ENCODE data around the gene CSNK1G1.

Gene CSNK1G1

GRCh38 chr15:64245405-64245804 lies 110.6 kb downstream of the CSNK1G1 start:
- no peak for TF ChIP-seq CTCF (IDR thresholded peaks at IDR 0.05; ENCODE audit: insufficient read depth, low read length, poor library complexity, severe bottlenecking)
- H3K4me3 ChIP-seq (replicated peaks; ENCODE audit: low read depth, low read length), result no peak overlapping the region
- no peak for DNase-seq (ENCODE audit: extremely low read depth, insufficient read length)
- H3K27me3 ChIP-seq (replicated peaks; ENCODE audit: control insufficient read depth, insufficient read depth, low read length), result no peaks in the 10 kb centered on the region
- H3K36me3 ChIP-seq (ENCODE audit: control insufficient read depth, insufficient read depth, low read length), result no peaks in the 10 kb centered on the region; the same call in 1 of the 2 replicates

GRCh38 chr15:64237677-64238076 lies 118.3 kb downstream of the CSNK1G1 start:
- no peak for TF ChIP-seq CTCF (IDR thresholded peaks at IDR 0.05; ENCODE audit: insufficient read depth, low read length, poor library complexity, severe bottlenecking)
- Histone ChIP-seq H3K36me3 (ENCODE audit: control insufficient read depth, insufficient read depth, low read length) (no peaks in the 10 kb centered on the region), H3K4me3 (replicated peaks; ENCODE audit: low read depth, low read length) (no peak overlapping the region), H3K27me3 (replicated peaks; ENCODE audit: control insufficient read depth, insufficient read depth, low read length) (no peaks in the 10 kb centered on the region)
- DNase-seq (ENCODE audit: extremely low read depth, insufficient read length), result no peak

- Histone ChIP-seq H3K36me3 (ENCODE audit: control insufficient read depth, insufficient read depth, low read length) (no peaks in the 10 kb centered on the region), H3K4me3 (replicated peaks; ENCODE audit: low read depth, low read length) (no peak overlapping the region), H3K27me3 (replicated peaks; ENCODE audit: control insufficient read depth, insufficient read depth, low read length) (no peaks in the 10 kb centered on the region)
- TF ChIP-seq CTCF (IDR thresholded peaks at IDR 0.05; ENCODE audit: insufficient read depth, low read length, poor library complexity, severe bottlenecking), result no peak
- no peak for DNase-seq (ENCODE audit: extremely low read depth, insufficient read length)
Observed at GRCh38 chr15:64236156-64236894, 119.6 kb downstream of the CSNK1G1 start.

GRCh38 chr15:64235552-64235951 lies 120.4 kb downstream of the CSNK1G1 start:
- no peaks in the 10 kb centered on the region for H3K27me3 ChIP-seq (replicated peaks; ENCODE audit: control insufficient read depth, insufficient read depth, low read length)
- DNase-seq (ENCODE audit: extremely low read depth, insufficient read length), result no peak
- H3K36me3 ChIP-seq (ENCODE audit: control insufficient read depth, insufficient read depth, low read length), result no peaks in the 10 kb centered on the region
- H3K4me3 ChIP-seq (replicated peaks; ENCODE audit: low read depth, low read length), result no peak overlapping the region
- no peak for TF ChIP-seq CTCF (IDR thresholded peaks at IDR 0.05; ENCODE audit: insufficient read depth, low read length, poor library complexity, severe bottlenecking)

GRCh38 chr15:64233299-64233698 lies 122.7 kb downstream of the CSNK1G1 start:
- Histone ChIP-seq H3K36me3 (ENCODE audit: control insufficient read depth, insufficient read depth, low read length) (no peaks in the 10 kb centered on the region), H3K27me3 (replicated peaks; ENCODE audit: control insufficient read depth, insufficient read depth, low read length) (no peaks in the 10 kb centered on the region), H3K4me3 (replicated peaks; ENCODE audit: low read depth, low read length) (no peak overlapping the region)
- TF ChIP-seq CTCF (IDR thresholded peaks at IDR 0.05; ENCODE audit: insufficient read depth, low read length, poor library complexity, severe bottlenecking), result no peak
- no peak for DNase-seq (ENCODE audit: extremely low read depth, insufficient read length)

GRCh38 chr15:64232400-64232799 lies 123.6 kb downstream of the CSNK1G1 start:
- no peaks in the 10 kb centered on the region for H3K27me3 ChIP-seq (replicated peaks; ENCODE audit: control insufficient read depth, insufficient read depth, low read length)
- no peak for TF ChIP-seq CTCF (IDR thresholded peaks at IDR 0.05; ENCODE audit: insufficient read depth, low read length, poor library complexity, severe bottlenecking)
- no peak for DNase-seq (ENCODE audit: extremely low read depth, insufficient read length)

More at GRCh38 chr15:64232400-64232799, 123.6 kb downstream of the CSNK1G1 start:
- no peaks in the 10 kb centered on the region for H3K36me3 ChIP-seq (ENCODE audit: control insufficient read depth, insufficient read depth, low read length)
- no peak overlapping the region for H3K4me3 ChIP-seq (replicated peaks; ENCODE audit: low read depth, low read length)

All from GM06990 (cell line).